Omental fat pad (tissue), 4 donors: ENCODE measurements around the gene ABCG8. TPM values are rescaled to one million over a fixed set of nuclear protein-coding genes. Genes with fewer than 3 reads are reported as not detected.

Source experiments
- ATAC-seq: fragments of 150-250 bp; one replicate; pipeline ENCODE4 v1.9.1; 2016; ENCODE audit warnings: mild to moderate bottlenecking, moderate library complexity; ENCODE audit not compliant: low FRiP score
- DNase-seq: peaks from one replicate; pipeline ENCODE4 v3.0.0-alpha.2; 2019; ENCODE audit warnings: low spot score
- CTCF ChIP-seq, 3 donors: fragments of 450-650 bp; IDR thresholded peaks; one replicate each; pipeline ENCODE4 v1.5.1; 2016 to 2017; ENCODE audit warnings: antibody characterized with exemption in 3 of 3, mild to moderate bottlenecking in 3 of 3, moderate library complexity in 2 of 3
- total RNA-seq, 4 donors: library from RNA; depleted of rRNA; stranded (reverse); fragments of >200 nt; gene quantifications; one replicate each; pipeline ENCODE4 v1.1.0, GENCODE V29; 2016

Gene ABCG8
- total RNA-seq, 4 donors from 2014 or later: 0.16 TPM; not detected in 3

- no peak for ATAC-seq
- no peak for TF ChIP-seq CTCF (IDR thresholded peaks at IDR 0.05)
- DNase-seq: no peak
These were observed 1.7 kb upstream of the ABCG8 start for GRCh38 chr2:43837033-43837432.

GRCh38 chr2:43837831-43838559 lies 776 bp upstream of the ABCG8 start:
- no peak for TF ChIP-seq CTCF (IDR thresholded peaks at IDR 0.05)
- DNase-seq: no peak
- no peak for ATAC-seq

- no peak for TF ChIP-seq CTCF (IDR thresholded peaks at IDR 0.05)
- no peak for ATAC-seq
- DNase-seq: no peak
These were observed 1.2 kb downstream of the ABCG8 start for GRCh38 chr2:43839776-43840564.

GRCh38 chr2:43840965-43841364 lies 2.2 kb downstream of the ABCG8 start:
- no peak for TF ChIP-seq CTCF (IDR thresholded peaks at IDR 0.05)
- ATAC-seq (no peak), DNase-seq (no peak)

- no peak for DNase-seq
- no peak for ATAC-seq
- TF ChIP-seq CTCF (IDR thresholded peaks at IDR 0.05): no peak
These were observed 3.4 kb downstream of the ABCG8 start for GRCh38 chr2:43841949-43842865.

- DNase-seq: no peak
- TF ChIP-seq CTCF (IDR thresholded peaks at IDR 0.05): no peak
- no peak for ATAC-seq
These were observed 4.1 kb downstream of the ABCG8 start for GRCh38 chr2:43842866-43843226.
